ENCODE results near the gene ANKRD22.

- TF ChIP-seq, protein P1, sequence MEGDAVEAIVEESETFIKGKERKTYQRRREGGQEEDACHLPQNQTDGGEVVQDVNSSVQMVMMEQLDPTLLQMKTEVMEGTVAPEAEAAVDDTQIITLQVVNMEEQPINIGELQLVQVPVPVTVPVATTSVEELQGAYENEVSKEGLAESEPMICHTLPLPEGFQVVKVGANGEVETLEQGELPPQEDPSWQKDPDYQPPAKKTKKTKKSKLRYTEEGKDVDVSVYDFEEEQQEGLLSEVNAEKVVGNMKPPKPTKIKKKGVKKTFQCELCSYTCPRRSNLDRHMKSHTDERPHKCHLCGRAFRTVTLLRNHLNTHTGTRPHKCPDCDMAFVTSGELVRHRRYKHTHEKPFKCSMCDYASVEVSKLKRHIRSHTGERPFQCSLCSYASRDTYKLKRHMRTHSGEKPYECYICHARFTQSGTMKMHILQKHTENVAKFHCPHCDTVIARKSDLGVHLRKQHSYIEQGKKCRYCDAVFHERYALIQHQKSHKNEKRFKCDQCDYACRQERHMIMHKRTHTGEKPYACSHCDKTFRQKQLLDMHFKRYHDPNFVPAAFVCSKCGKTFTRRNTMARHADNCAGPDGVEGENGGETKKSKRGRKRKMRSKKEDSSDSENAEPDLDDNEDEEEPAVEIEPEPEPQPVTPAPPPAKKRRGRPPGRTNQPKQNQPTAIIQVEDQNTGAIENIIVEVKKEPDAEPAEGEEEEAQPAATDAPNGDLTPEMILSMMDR (IDR thresholded peaks at IDR 0.05): no peak
- TF ChIP-seq POLR2A (IDR thresholded peaks at IDR 0.05): no peak
Observed at GRCh38 chr10:88833723-88834122, 17.9 kb downstream of the ANKRD22 start.

Measured in adrenal gland (tissue), 5 donors.